PC-3 (cell line): ENCODE measurements around the gene DIO1.

Experiments
- CTCF ChIP-seq: fragments of 300-600 bp; sonication (generic); conservative IDR thresholded peaks from 2 replicates; pipeline ENCODE4 v1.5.1; 2017; ENCODE audit warnings: antibody characterized with exemption, low read depth, mild to moderate bottlenecking, low read length
- EZH2 ChIP-seq: fragments of 300-600 bp; sonication (generic); IDR thresholded peaks from one replicate; pipeline ENCODE4 v1.6.1; 2017; ENCODE audit warnings: antibody characterized with exemption, mild to moderate bottlenecking, low read length; ENCODE audit not compliant: unreplicated experiment
- EZH2phosphoT487 ChIP-seq: fragments of 300-600 bp; sonication (generic); IDR thresholded peaks from 2 replicates; pipeline ENCODE4 v1.6.1; 2018; ENCODE audit warnings: mild to moderate bottlenecking, antibody characterized with exemption, low read length, borderline replicate concordance

GRCh38 chr1:53850082-53850673 lies 43.8 kb upstream of the DIO1 start:
- TF ChIP-seq CTCF (no peak), EZH2phosphoT487 (no peak), EZH2 (no peak)
